Activated naive CD8-positive, alpha-beta T cell treated with anti-CD3 and anti-CD28 coated beads, Interleukin-2, amount 10 ng/mL, durations not matched to agents 7 days and 5 days (primary cell): ENCODE data around the gene ENTHD1. TPM values are rescaled to one million over a fixed set of nuclear protein-coding genes. Genes with fewer than 3 reads are reported as not detected.
A peak's percentile ranks its signal among the peaks of the same experiment; 100 is the strongest.
"Not testable (repeated sequence)": the region's sequence is repeated elsewhere in the genome, so short reads cannot be mapped to it uniquely, and the experiment has no call there.

ENCODE experiments used
- ATAC-seq: fragments of 150-1000 bp; cut with Tn5 transposase; one replicate; pipeline ENCODE4 v1.10.0; 2021; ENCODE audit warnings: low read depth, moderate library complexity
- POLR2A ChIA-PET: fragments of 350-600 bp; sonication (Branson Sonifier 250); formaldehyde crosslinking; loops from one replicate; lab custom pipeline; 2021; ENCODE audit warnings: antibody characterized with exemption; lab: Charles Lee
- DNase-seq: peaks from one replicate; pipeline ENCODE4 v3.0.0; 2021
- H3K27ac Mint-ChIP-seq: one replicate; pipeline ENCODE4 v1.8.0; 2022; ENCODE audit warnings: mild to moderate bottlenecking, mixed read lengths
- H3K27me3 Mint-ChIP-seq: one replicate; pipeline ENCODE4 v1.8.0; 2022; ENCODE audit warnings: mild to moderate bottlenecking, moderate library complexity, mixed read lengths
- H3K36me3 Mint-ChIP-seq: one replicate; pipeline ENCODE4 v1.8.0; 2021; ENCODE audit warnings: mild to moderate bottlenecking, mixed read lengths
- H3K4me1 Mint-ChIP-seq: one replicate; pipeline ENCODE4 v1.8.0; 2021; ENCODE audit warnings: mixed read lengths
- H3K4me3 Mint-ChIP-seq: one replicate; pipeline ENCODE4 v1.8.0; 2022; ENCODE audit warnings: mild to moderate bottlenecking, moderate library complexity, mixed read lengths
- H3K9me3 Mint-ChIP-seq: one replicate; pipeline ENCODE4 v1.8.0; 2021; ENCODE audit warnings: mixed read lengths
- total RNA-seq, 2 experiments: library from RNA; stranded (reverse); gene quantifications; one replicate each; pipeline ENCODE4 v1.2.3, GENCODE V29; 2021

ENTHD1 gene
- total RNA-seq, 2 experiments from 2014 or later = 0.11 to 0.34 TPM

GRCh38 chr22:39907047-39907446 is 13.5 kb upstream of the ENTHD1 start:
- Mint-ChIP-seq H3K36me3 (peaks cover 57% of the 10 kb centered on the region), H3K4me1 (peaks cover 50% of the 10 kb centered on the region), H3K27me3 (no peaks in the 10 kb centered on the region), H3K4me3 (peak overlapping the region; percentile 99), H3K27ac (peak overlapping the region; percentile 96), H3K9me3 (no peaks in the 10 kb centered on the region)
- ATAC-seq (no peak), DNase-seq (no peak)
- POLR2A ChIA-PET = interaction anchor here (0.7 to 17.3 kb wide), 7 partner anchors 9 to 138 kb away, joined by 3 to 543 read pairs (median 8); no protein-coding TSS in a partner anchor

- Mint-ChIP-seq H3K4me1 (peaks cover 42% of the 10 kb centered on the region), H3K27ac (peak overlapping the region; percentile 96), H3K9me3 (no peaks in the 10 kb centered on the region), H3K27me3 (no peaks in the 10 kb centered on the region), H3K36me3 (peaks cover 57% of the 10 kb centered on the region), H3K4me3 (peak overlapping the region; percentile 99)
- POLR2A ChIA-PET = interaction anchor here (0.6 to 17.3 kb wide), 9 partner anchors 9 to 495 kb away, joined by 3 to 543 read pairs (median 7); no protein-coding TSS in a partner anchor
- ATAC-seq (no peak), DNase-seq (no peak)
Observed at GRCh38 chr22:39906207-39906606, 12.6 kb upstream of the ENTHD1 start.

GRCh38 chr22:39905687-39906086 is 12.1 kb upstream of the ENTHD1 start:
- ATAC-seq (no peak), DNase-seq (no peak)
- H3K4me3 Mint-ChIP-seq = peak overlapping the region; percentile 99
- peaks cover 36% of the 10 kb centered on the region for H3K4me1 Mint-ChIP-seq
- POLR2A ChIA-PET = interaction anchor here (0.6 to 17.3 kb wide), 8 partner anchors 9 to 495 kb away, joined by 3 to 543 read pairs (median 8); no protein-coding TSS in a partner anchor
- peak overlapping the region; percentile 96 for H3K27ac Mint-ChIP-seq
- peaks cover 56% of the 10 kb centered on the region for H3K36me3 Mint-ChIP-seq
- no peaks in the 10 kb centered on the region for H3K27me3 Mint-ChIP-seq
- H3K9me3 Mint-ChIP-seq = no peaks in the 10 kb centered on the region

GRCh38 chr22:39904862-39905261 is 11.3 kb upstream of the ENTHD1 start:
- H3K9me3 Mint-ChIP-seq = no peaks in the 10 kb centered on the region
- H3K27ac Mint-ChIP-seq = peak overlapping the region; percentile 96
- no peak for ATAC-seq
- peaks cover 35% of the 10 kb centered on the region for H3K4me1 Mint-ChIP-seq
- no peak for DNase-seq
- peak overlapping the region; percentile 99 for H3K4me3 Mint-ChIP-seq
- peaks cover 53% of the 10 kb centered on the region for H3K36me3 Mint-ChIP-seq
- H3K27me3 Mint-ChIP-seq = no peaks in the 10 kb centered on the region
- POLR2A ChIA-PET = interaction anchor here (0.9 to 17.3 kb wide), 4 partner anchors 11 to 139 kb away, joined by 3 to 543 read pairs (median 103); no protein-coding TSS in a partner anchor

GRCh38 chr22:39904024-39904423 is 10.5 kb upstream of the ENTHD1 start:
- H3K9me3 Mint-ChIP-seq, H3K27me3 Mint-ChIP-seq, ATAC-seq: not testable (repeated sequence)
- H3K36me3 Mint-ChIP-seq = peaks cover 50% of the 10 kb centered on the region
- peak overlapping the region; percentile 96 for H3K27ac Mint-ChIP-seq
- peaks cover 33% of the 10 kb centered on the region for H3K4me1 Mint-ChIP-seq
- POLR2A ChIA-PET = interaction anchor here (0.9 to 17.3 kb wide), 6 partner anchors 7 to 141 kb away, joined by 3 to 543 read pairs (median 32); no protein-coding TSS in a partner anchor
- H3K4me3 Mint-ChIP-seq = peak overlapping the region; percentile 99
- DNase-seq = peak; percentile 42

- Mint-ChIP-seq H3K27me3 (no peaks in the 10 kb centered on the region), H3K36me3 (peaks cover 45% of the 10 kb centered on the region), H3K9me3 (no peaks in the 10 kb centered on the region), H3K4me3 (peak overlapping the region; percentile 99), H3K27ac (peak overlapping the region; percentile 98), H3K4me1 (peaks cover 21% of the 10 kb centered on the region)
- ATAC-seq (no peak), DNase-seq (no peak)
- POLR2A ChIA-PET = interaction anchor here (1.0 to 4.6 kb wide), 5 partner anchors 13 to 34 kb away, joined by 3 to 63 read pairs (median 17); no protein-coding TSS in a partner anchor
Observed at GRCh38 chr22:39901565-39902146, 8.1 kb upstream of the ENTHD1 start.

- DNase-seq = peak; percentile 65
- Mint-ChIP-seq H3K27me3 (no peaks in the 10 kb centered on the region), H3K9me3 (no peaks in the 10 kb centered on the region), H3K27ac (peak within 1 kb of the TSS; percentile 98), H3K36me3 (peaks cover 37% of the 10 kb centered on the region), H3K4me3 (peak within 1 kb of the TSS; percentile 99), H3K4me1 (peaks cover 17% of the 10 kb centered on the region)
- peak; percentile 92 for ATAC-seq
- POLR2A ChIA-PET = interaction anchor here (0.7 to 4.6 kb wide), 7 partner anchors 14 to 126 kb away, joined by 3 to 63 read pairs (median 5); no protein-coding TSS in a partner anchor
Observed at GRCh38 chr22:39900306-39901227, 7.0 kb upstream of the ENTHD1 start, which contains the start of gene GRAP2. GRAP2 (plus strand) TSS chr22:39901084; CDS start chr22:39947107, 46,023 bp downstream.

- ATAC-seq (no peak), DNase-seq (no peak)
- peak overlapping the region; percentile 84 for H3K27ac Mint-ChIP-seq
- no peaks in the 10 kb centered on the region for H3K9me3 Mint-ChIP-seq
- no peak overlapping the region for H3K4me3 Mint-ChIP-seq
- POLR2A ChIA-PET = interaction anchor here (1.1 to 4.6 kb wide), 6 partner anchors 9 to 145 kb away, joined by 3 to 63 read pairs (median 4); no protein-coding TSS in a partner anchor
- peaks cover 14% of the 10 kb centered on the region for H3K4me1 Mint-ChIP-seq
- H3K27me3 Mint-ChIP-seq = no peaks in the 10 kb centered on the region
- H3K36me3 Mint-ChIP-seq = peaks cover 23% of the 10 kb centered on the region
Observed at GRCh38 chr22:39898997-39899396, 5.4 kb upstream of the ENTHD1 start.

- peaks cover 14% of the 10 kb centered on the region for H3K4me1 Mint-ChIP-seq
- H3K4me3 Mint-ChIP-seq = no peak overlapping the region
- no peak for DNase-seq
- H3K27ac Mint-ChIP-seq = no peak overlapping the region
- POLR2A ChIA-PET = interaction anchor here (0.7 to 4.6 kb wide), 8 partner anchors 10 to 146 kb away, joined by 3 to 63 read pairs (median 4); no protein-coding TSS in a partner anchor
- H3K27me3 Mint-ChIP-seq = no peaks in the 10 kb centered on the region
- ATAC-seq = no peak
- no peaks in the 10 kb centered on the region for H3K9me3 Mint-ChIP-seq
- peaks cover 15% of the 10 kb centered on the region for H3K36me3 Mint-ChIP-seq
Observed at GRCh38 chr22:39897841-39898240, 4.3 kb upstream of the ENTHD1 start.

GRCh38 chr22:39896313-39896996 is 2.9 kb upstream of the ENTHD1 start:
- H3K36me3 Mint-ChIP-seq = peaks cover 7% of the 10 kb centered on the region
- H3K4me3 Mint-ChIP-seq = no peak overlapping the region
- ATAC-seq = no peak
- POLR2A ChIA-PET = interaction anchor here (0.7 to 1.9 kb wide), 8 partner anchors 10 to 143 kb away, joined by 3 to 13 read pairs (median 3); no protein-coding TSS in a partner anchor
- H3K27me3 Mint-ChIP-seq = no peaks in the 10 kb centered on the region
- no peak for DNase-seq
- no peaks in the 10 kb centered on the region for H3K9me3 Mint-ChIP-seq
- H3K27ac Mint-ChIP-seq = no peak overlapping the region
- peaks cover 17% of the 10 kb centered on the region for H3K4me1 Mint-ChIP-seq

- H3K36me3 Mint-ChIP-seq = peaks cover 5% of the 10 kb centered on the region
- POLR2A ChIA-PET = interaction anchor here (0.8 kb wide), 1 partner anchor 143 kb away, joined by 3 read pairs; no protein-coding TSS in a partner anchor
Observed at GRCh38 chr22:39895682-39896081, 2.1 kb upstream of the ENTHD1 start.

GRCh38 chr22:39894554-39895092 is 1.1 kb upstream of the ENTHD1 start:
- Mint-ChIP-seq H3K4me1 (peaks cover 12% of the 10 kb centered on the region), H3K27ac (no peak overlapping the region), H3K9me3 (no peaks in the 10 kb centered on the region), H3K4me3 (no peak overlapping the region), H3K27me3 (no peaks in the 10 kb centered on the region), H3K36me3 (peaks cover 5% of the 10 kb centered on the region)
- ATAC-seq = no peak
- DNase-seq = no peak
- POLR2A ChIA-PET = no interaction called here

More at GRCh38 chr22:39895682-39896081, 2.1 kb upstream of the ENTHD1 start:
- no peaks in the 10 kb centered on the region for H3K9me3 Mint-ChIP-seq
- peaks cover 17% of the 10 kb centered on the region for H3K4me1 Mint-ChIP-seq
- H3K27ac Mint-ChIP-seq = no peak overlapping the region
- ATAC-seq = no peak
- no peak overlapping the region for H3K4me3 Mint-ChIP-seq
- no peak for DNase-seq
- H3K27me3 Mint-ChIP-seq = no peaks in the 10 kb centered on the region
